PC-9 (cell line): Measurements from ENCODE around the gene CNTLN. TPM values are rescaled to one million over a fixed set of nuclear protein-coding genes. Genes with fewer than 3 reads are reported as not detected.

Source experiments
- BruUV-seq: library from RNA; stranded (reverse); fragments of 400-500 nt; replicated peaks from 2 replicates; lab custom pipeline; 2021; lab: Mats Ljungman, UMichigan
- CTCF ChIA-PET: fragments of 300-600 bp; sonication (Branson Sonifier 250); formaldehyde crosslinking; loops from one replicate; lab custom pipeline; 2022; ENCODE audit warnings: antibody characterized with exemption; lab: Charles Lee
- POLR2A ChIA-PET: fragments of 300-600 bp; sonication (Branson Sonifier 250); formaldehyde crosslinking; loops from one replicate; lab custom pipeline; 2022; ENCODE audit warnings: antibody characterized with exemption; ENCODE audit not compliant: unreplicated experiment; lab: Charles Lee
- DNase-seq, 2 experiments: peaks; one replicate each; pipeline versions ENCODE4 v3.0.0 to v3.0.0-alpha.2; 2015 to 2022; ENCODE audit warnings: mixed read lengths in 1 of 2
- H2AFZ ChIP-seq: fragments of 200-600 bp; sonication (generic); 2 replicates; pipeline ENCODE4 v1.8.1; 2017; ENCODE audit warnings: antibody characterized with exemption
- H3F3A ChIP-seq: fragments of 200-600 bp; sonication (generic); 2 replicates; pipeline ENCODE4 v1.8.1; 2017; ENCODE audit warnings: antibody characterized with exemption, mild to moderate bottlenecking, low read depth; ENCODE audit not compliant: insufficient read depth
- H3K27ac ChIP-seq: fragments of 200-600 bp; sonication (generic); 2 replicates; pipeline ENCODE4 v1.6.1; 2016; ENCODE audit warnings: mixed run types
- H3K27me3 ChIP-seq: fragments of 200-600 bp; sonication (generic); 2 replicates; pipeline ENCODE4 v1.6.1; 2016; ENCODE audit warnings: low read depth, mixed run types; ENCODE audit not compliant: insufficient read depth
- H3K36me3 ChIP-seq: fragments of 200-600 bp; sonication (generic); 2 replicates; pipeline ENCODE4 v1.6.1; 2016; ENCODE audit warnings: low read depth, mixed run types
- H3K4me1 ChIP-seq: fragments of 200-600 bp; sonication (generic); replicated peaks from 2 replicates; pipeline ENCODE4 v1.6.1; 2016; ENCODE audit warnings: mixed run types; ENCODE audit not compliant: insufficient read depth
- H3K4me2 ChIP-seq: fragments of 200-600 bp; sonication (generic); 2 replicates; pipeline ENCODE4 v1.6.1; 2017; ENCODE audit warnings: mixed run types
- H3K4me3 ChIP-seq: fragments of 200-600 bp; sonication (generic); 2 replicates; pipeline ENCODE4 v1.6.1; 2016; ENCODE audit warnings: mixed run types
- H3K79me2 ChIP-seq: fragments of 200-600 bp; sonication (generic); 2 replicates; pipeline ENCODE4 v1.6.1; 2017; ENCODE audit warnings: low read depth, mixed run types
- H3K9me2 ChIP-seq: fragments of 200-600 bp; sonication (generic); 2 replicates; pipeline ENCODE4 v1.8.1; 2017; ENCODE audit warnings: mild to moderate bottlenecking; ENCODE audit not compliant: insufficient read depth
- H3K9me3 ChIP-seq: fragments of 200-600 bp; sonication (generic); 2 replicates; pipeline ENCODE4 v1.8.1; 2016; ENCODE audit warnings: low read depth; ENCODE audit not compliant: insufficient read depth
- H4K20me1 ChIP-seq: fragments of 200-600 bp; sonication (generic); 2 replicates; pipeline ENCODE4 v1.8.1; 2017; ENCODE audit not compliant: insufficient read depth
- CTCF ChIP-seq: fragments of 200-600 bp; sonication (generic); conservative IDR thresholded peaks from 2 replicates; pipeline ENCODE4 v1.6.1; 2017; ENCODE audit warnings: mixed run types, antibody characterized with exemption, mild to moderate bottlenecking, moderate library complexity
- EZH2 ChIP-seq: fragments of 200-600 bp; sonication (generic); IDR thresholded peaks from 2 replicates; pipeline ENCODE4 v1.8.0; 2017; ENCODE audit warnings: antibody characterized with exemption, low read depth
- intact Hi-C: fragments of 100-400 bp; cut with micrococcal nuclease; formaldehyde crosslinking; loops from one replicate; pipeline ENCODE4 v1.10.0; 2022; ENCODE audit not compliant: unreplicated experiment
- total RNA-seq: library from RNA; stranded (reverse); gene quantifications from 2 replicates; pipeline ENCODE4 v1.2.3, GENCODE V29; 2021

The CNTLN gene
- total RNA-seq, 1 experiment from 2014 or later: 3.6 TPM

GRCh38 chr9:17486396-17486795, 351.6 kb downstream of the CNTLN start:
- TF ChIP-seq CTCF (no peak), EZH2 (no peak)
- H3F3A ChIP-seq: no peaks in the 10 kb centered on the region
- no peaks in the 10 kb centered on the region for H3K9me2 ChIP-seq
- no peaks in the 10 kb centered on the region for H4K20me1 ChIP-seq
- H3K4me1 ChIP-seq: no peaks in the 10 kb centered on the region
- H3K27ac ChIP-seq: no peak overlapping the region
- ChIA-PET POLR2A (no interaction called here), CTCF (no interaction called here)
- no peak overlapping the region for H3K4me2 ChIP-seq
- no TSS peak for BruUV-seq
- H3K79me2 ChIP-seq: no peaks in the 10 kb centered on the region
- DNase-seq: no peak
- no peak overlapping the region for H3K4me3 ChIP-seq
- no peaks in the 10 kb centered on the region for H3K27me3 ChIP-seq
- intact Hi-C loops: no loop called here
- no peak overlapping the region for H2AFZ ChIP-seq
- no peaks in the 10 kb centered on the region for H3K36me3 ChIP-seq
- H3K9me3 ChIP-seq: no peaks in the 10 kb centered on the region

GRCh38 chr9:17487467-17487866, 352.6 kb downstream of the CNTLN start:
- no peaks in the 10 kb centered on the region for H3F3A ChIP-seq
- ChIA-PET CTCF (no interaction called here), POLR2A (no interaction called here)
- DNase-seq: no peak
- no peaks in the 10 kb centered on the region for H3K4me1 ChIP-seq
- no peaks in the 10 kb centered on the region for H3K27me3 ChIP-seq
- H3K4me3 ChIP-seq: no peak overlapping the region
- H3K9me2 ChIP-seq: no peaks in the 10 kb centered on the region
- no peak overlapping the region for H2AFZ ChIP-seq
- no peak overlapping the region for H3K4me2 ChIP-seq
- H4K20me1 ChIP-seq: no peaks in the 10 kb centered on the region
- TF ChIP-seq CTCF (no peak), EZH2 (no peak)
- H3K79me2 ChIP-seq: no peaks in the 10 kb centered on the region
- no peaks in the 10 kb centered on the region for H3K36me3 ChIP-seq
- H3K27ac ChIP-seq: no peak overlapping the region
- no peaks in the 10 kb centered on the region for H3K9me3 ChIP-seq
- BruUV-seq: no TSS peak
- intact Hi-C loops: no loop called here

GRCh38 chr9:17488662-17489061, 353.8 kb downstream of the CNTLN start:
- Histone ChIP-seq H3K9me2 (no peaks in the 10 kb centered on the region), H3K4me3 (no peak overlapping the region), H3K79me2 (no peaks in the 10 kb centered on the region), H4K20me1 (no peaks in the 10 kb centered on the region), H3K4me1 (no peaks in the 10 kb centered on the region), H2AFZ (no peak overlapping the region), H3F3A (no peaks in the 10 kb centered on the region), H3K4me2 (no peak overlapping the region), H3K27ac (no peak overlapping the region), H3K36me3 (no peaks in the 10 kb centered on the region), H3K9me3 (no peaks in the 10 kb centered on the region), H3K27me3 (no peaks in the 10 kb centered on the region)
- ChIA-PET CTCF (no interaction called here), POLR2A (no interaction called here)
- intact Hi-C loops: no loop called here
- TF ChIP-seq CTCF (no peak), EZH2 (no peak)
- no peak for DNase-seq
- BruUV-seq: no TSS peak
